A549 (cell line): Measurements from ENCODE around the gene EVC2.

Source experiments
- BCL3 ChIP-seq: fragments of >200 bp; sonication (Bioruptor Twin); formaldehyde crosslinking; IDR thresholded peaks from 3 replicates; pipeline ENCODE4 v1.6.1; 2016
- CHD2 ChIP-seq: fragments of 150-350 bp; IDR thresholded peaks from 2 replicates; pipeline ENCODE4 v1.6.1; 2014; ENCODE audit warnings: low read length; ENCODE audit not compliant: partially characterized antibody
- EP300 ChIP-seq, 2 experiments: fragments of >200 bp; sonication (Bioruptor Twin); formaldehyde crosslinking; IDR thresholded peaks; 2 replicates in 1 of 2; 3 replicates in 1 of 2; pipeline ENCODE4 v1.6.1; 2016 to 2017
- GATA3 ChIP-seq: IDR thresholded peaks from 2 replicates; pipeline ENCODE4 v1.6.1; 2012; ENCODE audit warnings: borderline replicate concordance
- KDM5A ChIP-seq: fragments of 200-600 bp; sonication (generic); IDR thresholded peaks from 2 replicates; pipeline ENCODE4 v1.6.1; 2016; ENCODE audit warnings: antibody characterized with exemption, mild to moderate bottlenecking
- NR3C1 ChIP-seq: fragments of >200 bp; sonication (Bioruptor Twin); formaldehyde crosslinking; IDR thresholded peaks from 3 replicates; pipeline ENCODE4 v1.6.1; 2017
- POLR2A ChIP-seq: IDR thresholded peaks from 2 replicates; pipeline ENCODE4 v1.6.1; 2012; ENCODE audit warnings: mild to moderate bottlenecking, low read length
- RNF2 ChIP-seq: fragments of 200-600 bp; sonication (generic); IDR thresholded peaks from 2 replicates; pipeline ENCODE4 v1.6.1; 2016; ENCODE audit warnings: low read depth, mild to moderate bottlenecking, antibody characterized with exemption, moderate library complexity, borderline replicate concordance
- TF ChIP-seq, protein P1 (sequence below): fragments of >200 bp; sonication (Bioruptor Twin); formaldehyde crosslinking; IDR thresholded peaks from 3 replicates; pipeline ENCODE4 v1.5.1; 2016
- TF ChIP-seq, protein P2 (sequence below): IDR thresholded peaks from 2 replicates; pipeline ENCODE4 v1.6.1; 2012
- TF ChIP-seq, protein P3 (sequence below): fragments of 450-650 bp; IDR thresholded peaks from 2 replicates; pipeline ENCODE4 v1.6.1; 2014; ENCODE audit warnings: antibody characterized with exemption

- TF ChIP-seq BCL3: no peak
- TF ChIP-seq, protein P1, sequence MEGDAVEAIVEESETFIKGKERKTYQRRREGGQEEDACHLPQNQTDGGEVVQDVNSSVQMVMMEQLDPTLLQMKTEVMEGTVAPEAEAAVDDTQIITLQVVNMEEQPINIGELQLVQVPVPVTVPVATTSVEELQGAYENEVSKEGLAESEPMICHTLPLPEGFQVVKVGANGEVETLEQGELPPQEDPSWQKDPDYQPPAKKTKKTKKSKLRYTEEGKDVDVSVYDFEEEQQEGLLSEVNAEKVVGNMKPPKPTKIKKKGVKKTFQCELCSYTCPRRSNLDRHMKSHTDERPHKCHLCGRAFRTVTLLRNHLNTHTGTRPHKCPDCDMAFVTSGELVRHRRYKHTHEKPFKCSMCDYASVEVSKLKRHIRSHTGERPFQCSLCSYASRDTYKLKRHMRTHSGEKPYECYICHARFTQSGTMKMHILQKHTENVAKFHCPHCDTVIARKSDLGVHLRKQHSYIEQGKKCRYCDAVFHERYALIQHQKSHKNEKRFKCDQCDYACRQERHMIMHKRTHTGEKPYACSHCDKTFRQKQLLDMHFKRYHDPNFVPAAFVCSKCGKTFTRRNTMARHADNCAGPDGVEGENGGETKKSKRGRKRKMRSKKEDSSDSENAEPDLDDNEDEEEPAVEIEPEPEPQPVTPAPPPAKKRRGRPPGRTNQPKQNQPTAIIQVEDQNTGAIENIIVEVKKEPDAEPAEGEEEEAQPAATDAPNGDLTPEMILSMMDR: no peak
- TF ChIP-seq GATA3: no peak
- TF ChIP-seq EP300 (IDR thresholded peaks at IDR 0.05): no peak
- TF ChIP-seq CHD2: no peak
- TF ChIP-seq NR3C1: no peak
- no peak for TF ChIP-seq RNF2
- TF ChIP-seq, protein P2, sequence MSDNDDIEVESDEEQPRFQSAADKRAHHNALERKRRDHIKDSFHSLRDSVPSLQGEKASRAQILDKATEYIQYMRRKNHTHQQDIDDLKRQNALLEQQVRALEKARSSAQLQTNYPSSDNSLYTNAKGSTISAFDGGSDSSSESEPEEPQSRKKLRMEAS: no peak
- TF ChIP-seq, protein P3, sequence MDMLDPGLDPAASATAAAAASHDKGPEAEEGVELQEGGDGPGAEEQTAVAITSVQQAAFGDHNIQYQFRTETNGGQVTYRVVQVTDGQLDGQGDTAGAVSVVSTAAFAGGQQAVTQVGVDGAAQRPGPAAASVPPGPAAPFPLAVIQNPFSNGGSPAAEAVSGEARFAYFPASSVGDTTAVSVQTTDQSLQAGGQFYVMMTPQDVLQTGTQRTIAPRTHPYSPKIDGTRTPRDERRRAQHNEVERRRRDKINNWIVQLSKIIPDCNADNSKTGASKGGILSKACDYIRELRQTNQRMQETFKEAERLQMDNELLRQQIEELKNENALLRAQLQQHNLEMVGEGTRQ: no peak
- TF ChIP-seq POLR2A: no peak
- TF ChIP-seq KDM5A: no peak
These were observed 51.9 kb downstream of the EVC2 start for GRCh38 chr4:5656415-5656814.
